H1 (cell line): Measurements from ENCODE around the gene HHAT. TPM values are rescaled to one million over a fixed set of nuclear protein-coding genes. Genes with fewer than 3 reads are reported as not detected.

Experiments used
- CTCF ChIA-PET: fragments of 300-600 bp; sonication (Branson Sonifier 250); formaldehyde crosslinking; loops from one replicate; lab custom pipeline; 2021; ENCODE audit not compliant: partially characterized antibody; lab: Charles Lee
- POLR2A ChIA-PET: fragments of 300-600 bp; sonication (Branson Sonifier 250); formaldehyde crosslinking; loops from one replicate; lab custom pipeline; 2021; ENCODE audit warnings: inconsistent platforms; ENCODE audit not compliant: partially characterized antibody; lab: Charles Lee
- DNase-seq, 2 experiments: peaks; one replicate each; pipeline versions ENCODE4 v3.0.0 to v3.0.0-alpha.2; 2010 to 2022; ENCODE audit warnings: low spot score in 2 of 2, low read depth in 1 of 2, mixed read lengths in 1 of 2
- FAIRE-seq: peaks from 2 replicates; lab custom pipeline; 2011; peaks lifted over from hg19 to GRCh38; lab: Jason Lieb, UNC
- H2AFZ ChIP-seq: 2 replicates; pipeline ENCODE4 v1.8.1; 2012; ENCODE audit warnings: low read length, inconsistent platforms
- H2AK5ac ChIP-seq: 2 replicates; pipeline ENCODE4 v1.6.1; 2013; ENCODE audit warnings: low read depth, low read length
- H2BK120ac ChIP-seq: replicated peaks from 2 replicates; pipeline ENCODE3; 2013; ENCODE audit warnings: low read depth, low read length, inconsistent platforms
- H2BK12ac ChIP-seq: 2 replicates; pipeline ENCODE4 v1.6.1; 2013; ENCODE audit warnings: low read depth, low read length
- H2BK15ac ChIP-seq: 2 replicates; pipeline ENCODE4 v1.6.1; 2013; ENCODE audit warnings: low read length
- H2BK20ac ChIP-seq: 2 replicates; pipeline ENCODE4 v1.6.1; 2013; ENCODE audit warnings: low read length
- H2BK5ac ChIP-seq: 2 replicates; pipeline ENCODE4 v1.6.1; 2013; ENCODE audit warnings: low read depth, low read length
- H3K14ac ChIP-seq: 2 replicates; pipeline ENCODE4 v1.6.1; 2013; ENCODE audit warnings: inconsistent platforms; ENCODE audit not compliant: insufficient read length
- H3K18ac ChIP-seq: 2 replicates; pipeline ENCODE4 v1.6.1; 2013; ENCODE audit warnings: low read length; ENCODE audit errors: extremely low read depth
- H3K23ac ChIP-seq: 2 replicates; pipeline ENCODE4 v1.6.1; 2013; ENCODE audit warnings: inconsistent platforms; ENCODE audit not compliant: insufficient read length
- H3K23me2 ChIP-seq: 2 replicates; pipeline ENCODE4 v1.6.1; 2013; ENCODE audit warnings: low read depth, low read length
- H3K27ac ChIP-seq: 2 replicates; pipeline ENCODE4 v1.6.1; 2011; ENCODE audit warnings: low read depth, low read length, inconsistent platforms
- H3K27me3 ChIP-seq, 4 experiments: replicated peaks in 1 of 4; 1 replicate in 1 of 4; 2 replicates in 3 of 4; pipeline versions ENCODE4 v1.6.1 to v1.8.1; 2011 to 2013; ENCODE audit warnings: low read length in 3 of 4, mild to moderate bottlenecking in 3 of 4, inconsistent platforms in 2 of 4, mixed read lengths in 2 of 4, moderate library complexity in 1 of 4; ENCODE audit not compliant: control insufficient read depth in 3 of 4, insufficient read depth in 3 of 4; ENCODE audit errors: extremely low read depth in 1 of 4
- H3K36me3 ChIP-seq, 4 experiments: 2 replicates each; pipeline versions ENCODE4 v1.6.1 to v1.8.1; 2011 to 2013; ENCODE audit warnings: mild to moderate bottlenecking in 4 of 4, low read length in 3 of 4, moderate library complexity in 2 of 4, control low read depth in 1 of 4, inconsistent platforms in 1 of 4; ENCODE audit not compliant: insufficient read depth in 4 of 4, control insufficient read depth in 2 of 4
- H3K4ac ChIP-seq: replicated peaks from 2 replicates; pipeline ENCODE3; 2013; ENCODE audit warnings: low read length, low read depth, mixed read lengths, inconsistent platforms; ENCODE audit not compliant: insufficient read length
- H3K4me1 ChIP-seq, 4 experiments: replicated peaks in 1 of 4; 1 replicate in 1 of 4; 2 replicates in 3 of 4; pipeline versions ENCODE4 v1.6.1 to v1.8.1; 2011 to 2013; ENCODE audit warnings: low read length in 3 of 4, inconsistent platforms in 2 of 4, mixed read lengths in 1 of 4; ENCODE audit not compliant: insufficient read depth in 4 of 4, control insufficient read depth in 3 of 4
- H3K4me2 ChIP-seq, 2 experiments: 2 replicates each; pipeline versions ENCODE4 v1.6.1 to v1.8.1; 2011 to 2013; ENCODE audit warnings: low read depth in 2 of 2, low read length in 2 of 2, control low read depth in 1 of 2, inconsistent platforms in 1 of 2, mild to moderate bottlenecking in 1 of 2; ENCODE audit not compliant: insufficient read depth in 1 of 2
- H3K4me3 ChIP-seq, 4 experiments: fragments of 200-600, 300-600 bp in 1 of 4; sonication (generic), shearing (Covaris generic), sonication (Bioruptor Twin) in 1 of 4; 2 replicates each; pipeline versions ENCODE4 v1.5.1 to v1.8.1; 2011 to 2016; ENCODE audit warnings: low read length in 4 of 4, low read depth in 3 of 4, control low read depth in 2 of 4, inconsistent platforms in 2 of 4, mild to moderate bottlenecking in 2 of 4, mixed read lengths in 1 of 4, moderate library complexity in 1 of 4; ENCODE audit not compliant: insufficient read depth in 2 of 4; ENCODE audit errors: extremely low read depth in 1 of 4
- H3K56ac ChIP-seq: replicated peaks from 2 replicates; pipeline ENCODE3; 2013; ENCODE audit warnings: low read depth, mild to moderate bottlenecking, mixed read lengths, low read length, inconsistent platforms; ENCODE audit not compliant: insufficient read length
- H3K79me1 ChIP-seq: 2 replicates; pipeline ENCODE4 v1.6.1; 2013; ENCODE audit warnings: low read depth, low read length, control low read depth
- H3K79me2 ChIP-seq, 2 experiments: 2 replicates each; pipeline versions ENCODE4 v1.6.1 to v1.8.1; 2012 to 2013; ENCODE audit warnings: low read length in 2 of 2, mild to moderate bottlenecking in 2 of 2, inconsistent platforms in 1 of 2; ENCODE audit not compliant: insufficient read depth in 2 of 2, control insufficient read depth in 1 of 2
- H3K9ac ChIP-seq, 4 experiments: replicated peaks in 1 of 4; 1 replicate in 1 of 4; 2 replicates in 3 of 4; pipeline versions ENCODE4 v1.6.1 to v1.8.1; 2011 to 2013; ENCODE audit warnings: low read depth in 3 of 4, low read length in 3 of 4, control low read depth in 2 of 4, mild to moderate bottlenecking in 2 of 4, moderate library complexity in 2 of 4, inconsistent platforms in 1 of 4; ENCODE audit errors: extremely low read depth in 1 of 4
- H3K9me3 ChIP-seq, 2 experiments: 2 replicates each; pipeline versions ENCODE4 v1.6.1 to v1.8.1; 2012 to 2013; ENCODE audit warnings: mild to moderate bottlenecking in 2 of 2, moderate library complexity in 2 of 2, control low read depth in 1 of 2, inconsistent platforms in 1 of 2, low read depth in 1 of 2, low read length in 1 of 2, mixed read lengths in 1 of 2; ENCODE audit not compliant: insufficient read depth in 2 of 2
- H4K20me1 ChIP-seq, 2 experiments: replicated peaks in 1 of 2; 2 replicates each; pipeline versions ENCODE3 to v1.8.1; 2011 to 2013; ENCODE audit warnings: inconsistent platforms in 2 of 2, low read length in 2 of 2, mild to moderate bottlenecking in 1 of 2; ENCODE audit not compliant: insufficient read depth in 2 of 2, control insufficient read depth in 1 of 2
- H4K5ac ChIP-seq: 2 replicates; pipeline ENCODE4 v1.6.1; 2013; ENCODE audit warnings: low read length, low read depth, mixed read lengths, inconsistent platforms; ENCODE audit not compliant: insufficient read length
- H4K8ac ChIP-seq: 2 replicates; pipeline ENCODE4 v1.8.0; 2013; ENCODE audit warnings: mild to moderate bottlenecking, moderate library complexity, low read length, inconsistent platforms; ENCODE audit not compliant: insufficient read depth; ENCODE audit errors: extremely low read depth
- H4K91ac ChIP-seq: replicated peaks from 2 replicates; pipeline ENCODE3; 2013; ENCODE audit warnings: low read length, mixed read lengths, inconsistent platforms; ENCODE audit not compliant: insufficient read length
- CHD1 ChIP-seq: IDR thresholded peaks from 2 replicates; pipeline ENCODE4 v1.6.1; 2012; ENCODE audit warnings: low read depth, low read length, improper control_type of control experiment
- EZH2 ChIP-seq: fragments of 200-600 bp; sonication (generic); IDR thresholded peaks from 2 replicates; pipeline ENCODE4 v1.7.1; 2012; ENCODE audit warnings: low read depth, mild to moderate bottlenecking, moderate library complexity, low read length, inconsistent platforms; ENCODE audit not compliant: severe bottlenecking
- HDAC6 ChIP-seq: IDR thresholded peaks from one replicate; pipeline ENCODE4 v1.7.1; 2012; ENCODE audit warnings: low read depth, mild to moderate bottlenecking, inconsistent platforms, low read length, moderate library complexity
- JUN ChIP-seq: IDR thresholded peaks from 2 replicates; pipeline ENCODE4 v1.6.1; 2011; ENCODE audit warnings: low read depth, mild to moderate bottlenecking, improper control_type of control experiment, low read length
- JUND ChIP-seq: IDR thresholded peaks from 2 replicates; pipeline ENCODE4 v1.6.1; 2011; ENCODE audit warnings: mild to moderate bottlenecking, improper control_type of control experiment, low read length
- KDM1A ChIP-seq: fragments of 200-600, 300-600 bp; sonication (generic); IDR thresholded peaks from 2 replicates; pipeline ENCODE4 v1.7.1; 2016; ENCODE audit warnings: mild to moderate bottlenecking, low read length, borderline replicate concordance
- KDM5A ChIP-seq: fragments of 200-600 bp; IDR thresholded peaks from 2 replicates; pipeline ENCODE4 v1.7.1; 2012; ENCODE audit warnings: mild to moderate bottlenecking, low read length, inconsistent platforms, mixed read lengths
- MAFK ChIP-seq: IDR thresholded peaks from 2 replicates; pipeline ENCODE4 v1.6.1; 2012; ENCODE audit warnings: low read depth, mild to moderate bottlenecking, improper control_type of control experiment, low read length
- POLR2A ChIP-seq, 2 experiments: IDR thresholded peaks; 1 replicate in 1 of 2; 2 replicates in 1 of 2; pipeline ENCODE4 v1.6.1; 2011; ENCODE audit warnings: low read depth in 2 of 2, low read length in 2 of 2, mild to moderate bottlenecking in 2 of 2; ENCODE audit errors: control extremely low read depth in 1 of 2
- SIRT6 ChIP-seq: IDR thresholded peaks from one replicate; pipeline ENCODE4 v1.7.1; 2012; ENCODE audit warnings: low read length, inconsistent platforms
- SP1 ChIP-seq: IDR thresholded peaks from 2 replicates; pipeline ENCODE4 v1.6.1; 2011; ENCODE audit warnings: low read depth, low read length
- SUZ12 ChIP-seq: fragments of 200-600 bp; sonication (generic); IDR thresholded peaks from 2 replicates; pipeline ENCODE4 v1.6.1; 2012; ENCODE audit warnings: mild to moderate bottlenecking, inconsistent platforms, low read length, moderate library complexity, mixed read lengths
- WGBS, 2 experiments: shearing (Covaris generic) in 1 of 2; methylation state at CpG; one replicate each; pipeline versions ENCODE4 v1.1.6 to v1.1.7; 2013 to 2015; ENCODE audit warnings: low lambda C conversion rate in 2 of 2, mixed read lengths in 2 of 2, inconsistent platforms in 1 of 2, low coverage in 1 of 2, missing lambda C conversion rate in 1 of 2; ENCODE audit not compliant: insufficient replicate concordance in 2 of 2, insufficient coverage in 1 of 2, insufficient read length in 1 of 2; ENCODE audit errors: extremely low coverage in 1 of 2, missing lambda C conversion rate in 1 of 2; 5-methylcytosine and 5-hydroxymethylcytosine counted together
- polyA plus RNA-seq, 7 experiments: library from polyadenylated mRNA; depleted of rRNA in 3 of 7; stranded (reverse) in 5 of 7; unstranded in 2 of 7; fragments of >200 nt in 5 of 7; fragments of 200-250 nt in 2 of 7; gene quantifications; 1 replicate in 5 of 7; 2 replicates in 1 of 7; 4 replicates in 1 of 7; pipeline versions ENCODE4 v1.2.1 to v1.2.3, GENCODE V29; 2011 to 2013; ENCODE audit warnings: missing spikeins in 2 of 7, mixed read lengths in 2 of 7
- total RNA-seq: library from RNA; stranded (reverse); fragmentation: NEBNext Ultra II Directional; extraction: Animal tissue kit (Norgen Biotek cat#: 25700); gene quantifications from 2 replicates; pipeline ENCODE4 v1.2.1, GENCODE V29; 2021

Gene HHAT
- total and polyA plus RNA-seq, 2 of the 8 experiments (the other 6 are each of a cell fraction or from before 2014, with no cell fraction given), result 0.15 to 0.51 TPM

DNA sequence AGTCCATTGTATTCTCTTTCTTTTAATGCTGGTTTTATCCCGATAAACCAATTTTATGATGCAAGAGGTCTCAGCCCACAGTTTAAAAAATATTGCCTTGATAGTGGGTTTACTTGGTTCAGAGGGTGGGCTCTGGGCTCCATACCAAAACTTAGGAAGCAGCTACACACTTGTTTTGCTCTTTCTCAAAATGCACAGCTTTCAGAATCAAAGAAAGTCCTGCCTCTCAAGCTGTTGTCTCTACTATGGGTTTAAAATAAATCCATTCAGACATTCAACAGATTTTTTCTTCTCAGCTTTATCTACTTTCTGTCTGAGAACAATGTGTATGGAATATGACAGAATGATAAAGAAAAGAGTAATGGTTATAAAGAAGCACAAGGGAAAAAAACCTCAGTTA, 14.8 kb upstream of the HHAT start:
- Histone ChIP-seq H2BK12ac (no peak overlapping the region), H4K5ac (no peak overlapping the region), H2BK120ac (no peak overlapping the region), H4K8ac (no peak overlapping the region), H3K14ac (no peak overlapping the region), H3K27ac (no peak overlapping the region), H2BK20ac (no peak overlapping the region), H3K4me2 (no peak overlapping the region), H3K4ac (no peak overlapping the region), H2AFZ (no peak overlapping the region), H3K56ac (no peak overlapping the region), H3K79me1 (no peaks in the 10 kb centered on the region), H3K9me3 (no peaks in the 10 kb centered on the region), H3K23ac (no peak overlapping the region), H3K4me1 (peaks cover 0 to 4% (median 0%) of the 10 kb centered on the region in 4 experiments; a peak in 1 of 7 replicates), H2BK5ac (no peak overlapping the region), H3K18ac (no peak overlapping the region), H4K20me1 (no peaks in the 10 kb centered on the region), H3K9ac (no peak overlapping the region), H3K23me2 (no peaks in the 10 kb centered on the region), H3K27me3 (peaks cover 0 to 7% (median 4%) of the 10 kb centered on the region in 4 experiments; a peak in 6 of 7 replicates), H3K36me3 (no peaks in the 10 kb centered on the region), H3K4me3 (no peak overlapping the region), H2BK15ac (no peak overlapping the region), H4K91ac (no peak overlapping the region), H3K79me2 (no peaks in the 10 kb centered on the region), H2AK5ac (no peak overlapping the region)
- no peak for TF ChIP-seq POLR2A (IDR thresholded peaks at IDR 0.05; ENCODE audit: control extremely low read depth in 1 of 2, low read depth in 2 of 2, low read length in 2 of 2)
- TF ChIP-seq JUND, result no peak
- TF ChIP-seq JUN, result no peak
- TF ChIP-seq SIRT6, result no peak
- TF ChIP-seq SUZ12, result no peak
- no peak for TF ChIP-seq KDM1A
- no peak for TF ChIP-seq CHD1
- no peak for TF ChIP-seq KDM5A
- no peak for TF ChIP-seq EZH2
- TF ChIP-seq SP1, result no peak
- no peak for TF ChIP-seq HDAC6
- no peak for TF ChIP-seq MAFK
- FAIRE-seq (no peak), DNase-seq (no peak)
- ChIA-PET POLR2A (interaction anchor here (1.6 kb wide), 1 partner anchor 60 kb away, joined by 6 read pairs; no protein-coding TSS in a partner anchor), CTCF (interaction anchor here (0.8 to 4.3 kb wide), 5 partner anchors 13 to 457 kb away, joined by 3 to 43 read pairs (median 3); no protein-coding TSS in a partner anchor)
- 89% methylated on average over 1 of the region's 1 CpG; no CpG with 5 or more reads in 1 of the 2 experiments for WGBS, 2 experiments
